Amniotic epithelial cell (primary cell): Measurements from ENCODE around the gene ENPP1.

ENCODE experiments used
- DNase-seq: peaks from one replicate; pipeline ENCODE4 v3.0.0-alpha.2; 2010; ENCODE audit warnings: low read depth

ENPP1 gene

GRCh38 chr6:131916847-131917246 is 109.0 kb downstream of the ENPP1 start:
- DNase-seq: no peak

- peak; percentile 24 for DNase-seq
Observed at GRCh38 chr6:131917318-131917717, 109.5 kb downstream of the ENPP1 start.

- no peak for DNase-seq
Observed at GRCh38 chr6:131917763-131918649, 110.2 kb downstream of the ENPP1 start.

- DNase-seq: no peak
Observed at GRCh38 chr6:131918650-131919355, 111.0 kb downstream of the ENPP1 start.

GRCh38 chr6:131920656-131921055 is 112.8 kb downstream of the ENPP1 start:
- no peak for DNase-seq

GRCh38 chr6:131923356-131923755 is 115.5 kb downstream of the ENPP1 start:
- peak; percentile 70 for DNase-seq

GRCh38 chr6:131924881-131925474 is 117.2 kb downstream of the ENPP1 start:
- DNase-seq: peak; percentile 53

- no peak for DNase-seq
Observed at GRCh38 chr6:131929264-131929663, 121.4 kb downstream of the ENPP1 start.

GRCh38 chr6:131929976-131930375 is 122.2 kb downstream of the ENPP1 start:
- no peak for DNase-seq

GRCh38 chr6:131931063-131931750 is 123.4 kb downstream of the ENPP1 start:
- DNase-seq: no peak

GRCh38 chr6:131936156-131936555 is 128.3 kb downstream of the ENPP1 start:
- no peak for DNase-seq

- DNase-seq: no peak
Observed at GRCh38 chr6:131937226-131937625, 129.4 kb downstream of the ENPP1 start.

GRCh38 chr6:131937703-131938631 is 130.1 kb downstream of the ENPP1 start:
- DNase-seq: peak; percentile 90
